ENCODE measurements around the gene EPHB2.

The EPHB2 gene

GRCh38 chr1:22752339-22752738 is 41.7 kb downstream of the EPHB2 start:
- DNase-seq, result no peak

GRCh38 chr1:22753481-22753971 is 42.9 kb downstream of the EPHB2 start:
- DNase-seq, result no peak

- DNase-seq, result no peak
Observed at GRCh38 chr1:22754106-22754768, 43.6 kb downstream of the EPHB2 start.

GRCh38 chr1:22754824-22755223 is 44.2 kb downstream of the EPHB2 start:
- no peak for DNase-seq

- DNase-seq, result no peak
Observed at GRCh38 chr1:22755641-22756040, 45.0 kb downstream of the EPHB2 start.

- DNase-seq, result no peak
Observed at GRCh38 chr1:22756125-22756735, 45.6 kb downstream of the EPHB2 start.

- no peak for DNase-seq
Observed at GRCh38 chr1:22760455-22760854, 49.8 kb downstream of the EPHB2 start.

- DNase-seq, result no peak
Observed at GRCh38 chr1:22761101-22761500, 50.5 kb downstream of the EPHB2 start.

- no peak for DNase-seq
Observed at GRCh38 chr1:22761821-22762220, 51.2 kb downstream of the EPHB2 start.

- DNase-seq, result no peak
Observed at GRCh38 chr1:22763487-22764200, 53.0 kb downstream of the EPHB2 start.

- DNase-seq, result no peak
Observed at GRCh38 chr1:22767852-22768251, 57.2 kb downstream of the EPHB2 start.

- no peak for DNase-seq
Observed at GRCh38 chr1:22769932-22770331, 59.3 kb downstream of the EPHB2 start.

GRCh38 chr1:22772014-22772413 is 61.4 kb downstream of the EPHB2 start:
- no peak for DNase-seq

GRCh38 chr1:22773981-22774832 is 63.6 kb downstream of the EPHB2 start:
- DNase-seq, result peak; percentile 75

- no peak for DNase-seq
Observed at GRCh38 chr1:22774833-22775182, 64.2 kb downstream of the EPHB2 start.

- DNase-seq, result no peak
Observed at GRCh38 chr1:22775478-22775877, 64.8 kb downstream of the EPHB2 start.

- DNase-seq, result no peak
Observed at GRCh38 chr1:22776035-22776613, 65.5 kb downstream of the EPHB2 start.

GRCh38 chr1:22777388-22778057 is 66.9 kb downstream of the EPHB2 start:
- no peak for DNase-seq

- no peak for DNase-seq
Observed at GRCh38 chr1:22778408-22778807, 67.8 kb downstream of the EPHB2 start.

GRCh38 chr1:22778862-22779520 is 68.4 kb downstream of the EPHB2 start:
- no peak for DNase-seq

- DNase-seq, result no peak
Observed at GRCh38 chr1:22780696-22781095, 70.1 kb downstream of the EPHB2 start.

- DNase-seq, result no peak
Observed at GRCh38 chr1:22781483-22781882, 70.8 kb downstream of the EPHB2 start.

All from DMS79 treated with DMSO at 0.1 percent for 48 hours (cell line).